Naive thymus-derived CD4-positive, alpha-beta T cell (primary cell): ENCODE results near the gene AGAP1. TPM values are rescaled to one million over a fixed set of nuclear protein-coding genes. Genes with fewer than 3 reads are reported as not detected.

Source experiments
- ATAC-seq: fragments of 150-1000 bp; cut with Tn5 transposase; 2 replicates; pipeline ENCODE4 v1.10.0; 2021; ENCODE audit warnings: mild to moderate bottlenecking, moderate library complexity
- CTCF ChIA-PET: fragments of 350-600 bp; sonication (Branson Sonifier 250); formaldehyde crosslinking; loops from one replicate; lab custom pipeline; 2021; ENCODE audit warnings: antibody characterized with exemption; lab: Charles Lee
- POLR2A ChIA-PET: fragments of 350-600 bp; sonication (Branson Sonifier 250); formaldehyde crosslinking; loops from one replicate; lab custom pipeline; 2021; ENCODE audit warnings: antibody characterized with exemption, inconsistent platforms; lab: Charles Lee
- DNase-seq, 9 donors: peaks; one replicate each; pipeline versions ENCODE4 v3.0.0 to v3.0.0-alpha.2; 2020 to 2022; ENCODE audit warnings: mixed read lengths in 1 of 9
- H3K27ac ChIP-seq: one replicate; pipeline ENCODE4 v1.7.0; 2013; ENCODE audit warnings: mild to moderate bottlenecking, low read depth, low read length, moderate library complexity
- H3K27me3 ChIP-seq, 2 donors: one replicate each; pipeline ENCODE4 v1.7.0; 2013; ENCODE audit warnings: low read length in 2 of 2, mild to moderate bottlenecking in 2 of 2, moderate library complexity in 2 of 2; ENCODE audit not compliant: control insufficient read depth in 2 of 2, insufficient read depth in 2 of 2
- H3K36me3 ChIP-seq, 3 experiments: 1 replicate in 2 of 3; 2 replicates in 1 of 3; pipeline ENCODE4 v1.7.0; 2013; ENCODE audit warnings: low read length in 3 of 3, mild to moderate bottlenecking in 3 of 3, moderate library complexity in 1 of 3; ENCODE audit not compliant: insufficient read depth in 3 of 3, control insufficient read depth in 2 of 3
- H3K4me1 ChIP-seq, 2 donors: one replicate each; pipeline ENCODE4 v1.7.0; 2013; ENCODE audit warnings: low read length in 2 of 2, mild to moderate bottlenecking in 2 of 2, moderate library complexity in 1 of 2; ENCODE audit not compliant: control insufficient read depth in 2 of 2, insufficient read depth in 2 of 2
- H3K4me3 ChIP-seq: 2 replicates; pipeline ENCODE4 v1.7.0; 2013; ENCODE audit warnings: mild to moderate bottlenecking, low read length
- H3K9me3 ChIP-seq, 3 experiments: 1 replicate in 2 of 3; 2 replicates in 1 of 3; pipeline ENCODE4 v1.7.0; 2013; ENCODE audit warnings: low read length in 3 of 3; ENCODE audit not compliant: control insufficient read depth in 2 of 3
- H3K27ac Mint-ChIP-seq, 9 donors: one replicate each; pipeline ENCODE4 v1.8.0; 2020 to 2022; ENCODE audit warnings: mixed read lengths in 9 of 9, mild to moderate bottlenecking in 8 of 9, moderate library complexity in 5 of 9, inconsistent platforms in 2 of 9
- H3K27me3 Mint-ChIP-seq, 5 donors: one replicate each; pipeline ENCODE4 v1.8.0; 2021 to 2022; ENCODE audit warnings: mixed read lengths in 5 of 5, mild to moderate bottlenecking in 1 of 5
- H3K36me3 Mint-ChIP-seq, 5 donors: one replicate each; pipeline ENCODE4 v1.8.0; 2020 to 2022; ENCODE audit warnings: mixed read lengths in 5 of 5, mild to moderate bottlenecking in 3 of 5, inconsistent platforms in 1 of 5
- H3K4me1 Mint-ChIP-seq, 7 donors: one replicate each; pipeline ENCODE4 v1.8.0; 2020 to 2022; ENCODE audit warnings: mixed read lengths in 7 of 7, mild to moderate bottlenecking in 3 of 7, inconsistent platforms in 1 of 7
- H3K4me3 Mint-ChIP-seq, 10 donors: one replicate each; pipeline ENCODE4 v1.8.0; 2020 to 2022; ENCODE audit warnings: mild to moderate bottlenecking in 10 of 10, mixed read lengths in 10 of 10, moderate library complexity in 6 of 10, inconsistent platforms in 2 of 10
- H3K9me3 Mint-ChIP-seq, 11 donors: one replicate each; pipeline ENCODE4 v1.8.0; 2020 to 2022; ENCODE audit warnings: mixed read lengths in 11 of 11, mild to moderate bottlenecking in 4 of 11, inconsistent platforms in 1 of 11, moderate library complexity in 1 of 11
- intact Hi-C, 2 donors: fragments of 100-400 bp; cut with micrococcal nuclease; formaldehyde crosslinking; loops; one replicate each; pipeline ENCODE4 v1.15.1; 2023
- polyA plus RNA-seq, 2 donors: library from polyadenylated mRNA; unstranded; fragments of 300-500 nt; fragmentation: Illumina TruSeq; gene quantifications; one replicate each; pipeline ENCODE4 v1.2.3, GENCODE V29; 2021
- total RNA-seq, 6 experiments: library from RNA in 5 of 6; stranded (reverse) in 5 of 6; gene quantifications; 1 replicate in 5 of 6; 2 replicates in 1 of 6; pipeline ENCODE4 v1.2.3 and lab custom pipeline; 2021 to 2026

Gene AGAP1
- total and polyA plus RNA-seq, 7 experiments from 2014 or later, result 0.35 to 9.6 (median 0.85) TPM; not detected in 2

DNA sequence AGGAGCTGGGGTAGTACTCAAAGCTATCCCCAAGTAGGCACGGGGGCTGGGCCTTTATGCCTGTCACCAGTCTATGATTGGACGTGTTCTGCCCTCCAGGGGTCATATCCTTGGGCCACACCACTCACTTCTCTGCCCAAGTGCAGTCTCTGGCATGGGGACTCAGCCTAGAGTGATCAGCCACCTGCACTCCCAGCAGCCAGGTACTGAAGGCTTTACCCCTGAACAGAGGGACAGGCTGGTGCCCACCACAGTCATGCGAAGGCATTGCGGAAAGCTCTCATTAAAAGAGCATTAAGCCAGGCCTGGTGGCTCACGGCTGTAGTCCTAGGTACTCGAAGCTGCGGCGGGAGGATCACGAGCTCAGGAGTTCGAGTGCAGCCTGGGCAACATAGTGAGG is 199.4 kb downstream of the AGAP1 start:
- peaks cover 0 to 29% (median 0%) of the 10 kb centered on the region in 5 donors for H3K27me3 Mint-ChIP-seq
- no peaks in the 10 kb centered on the region for H3K36me3 ChIP-seq
- H3K36me3 Mint-ChIP-seq, result no peaks in the 10 kb centered on the region
- no peaks in the 10 kb centered on the region for H3K9me3 Mint-ChIP-seq
- no peaks in the 10 kb centered on the region for H3K4me1 ChIP-seq
- no peak overlapping the region for H3K27ac ChIP-seq
- peaks cover 0 to 1% (median 0%) of the 10 kb centered on the region in 7 donors for H3K4me1 Mint-ChIP-seq
- intact Hi-C loops, result no loop called here
- POLR2A ChIA-PET, result interaction anchor here (0.6 kb wide), 1 partner anchor 53 kb away, joined by 3 read pairs; no protein-coding TSS in a partner anchor
- DNase-seq, result no peak
- no peaks in the 10 kb centered on the region for H3K27me3 ChIP-seq
- H3K9me3 ChIP-seq, result no peaks in the 10 kb centered on the region
- ATAC-seq, result no peak
- no peak overlapping the region for H3K4me3 ChIP-seq
- no peak overlapping the region for H3K4me3 Mint-ChIP-seq
- CTCF ChIA-PET, result no interaction called here
- H3K27ac Mint-ChIP-seq, result no peak overlapping the region

DNA sequence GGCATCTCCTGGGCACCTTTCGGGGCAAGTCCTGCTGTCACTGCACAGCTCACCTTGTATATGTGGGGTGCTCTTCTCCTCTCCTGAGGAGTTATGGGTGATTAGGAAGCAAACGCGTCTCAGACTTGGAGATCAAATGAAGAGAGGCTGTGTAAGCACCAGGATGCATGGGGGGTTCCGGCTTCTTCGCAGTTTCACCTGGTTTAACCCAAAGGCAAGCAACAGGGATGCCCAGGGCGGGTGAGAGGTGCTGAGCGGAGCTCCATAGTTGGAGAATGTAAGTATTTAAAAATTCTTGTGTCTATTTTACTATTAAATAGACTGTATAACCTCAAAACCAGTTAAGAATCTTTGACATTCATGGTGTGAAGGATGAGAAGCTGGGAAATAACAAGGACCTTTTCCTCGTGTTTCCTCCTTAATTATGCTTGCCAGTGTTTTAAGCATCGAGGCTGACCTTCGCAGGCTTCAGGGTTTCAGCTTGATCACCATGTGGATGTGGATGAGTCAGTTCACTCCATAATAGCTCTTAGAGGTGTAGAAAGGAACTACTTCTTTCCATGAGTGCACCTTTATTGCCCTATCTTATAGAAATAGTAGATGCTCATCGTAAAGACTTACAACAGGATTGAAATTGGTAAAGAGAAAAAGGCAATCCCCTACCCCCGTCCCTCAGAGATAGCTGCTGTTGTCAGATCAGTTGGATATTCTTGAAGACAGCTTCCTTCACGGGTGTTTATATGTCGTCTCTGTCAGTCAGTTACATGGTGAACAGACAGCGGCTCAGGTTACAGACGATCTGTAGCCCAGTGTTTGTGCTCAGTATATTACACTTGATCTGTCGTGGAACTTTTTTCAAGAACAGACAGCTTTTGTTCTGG is 201.1 kb downstream of the AGAP1 start:
- Histone ChIP-seq H3K9me3 (no peaks in the 10 kb centered on the region), H3K36me3 (no peaks in the 10 kb centered on the region), H3K27ac (no peak overlapping the region), H3K27me3 (no peaks in the 10 kb centered on the region), H3K4me1 (no peaks in the 10 kb centered on the region), H3K4me3 (no peak overlapping the region)
- Mint-ChIP-seq H3K4me3 (no peak overlapping the region), H3K4me1 (peaks cover 0 to 3% (median 0%) of the 10 kb centered on the region in 7 donors), H3K36me3 (no peaks in the 10 kb centered on the region), H3K9me3 (no peaks in the 10 kb centered on the region), H3K27me3 (peaks cover 0 to 26% (median 0%) of the 10 kb centered on the region in 5 donors), H3K27ac (no peak overlapping the region)
- CTCF ChIA-PET, result no interaction called here
- ATAC-seq (no peak), DNase-seq (no peak)
- intact Hi-C loops, result no loop called here
- POLR2A ChIA-PET, result no interaction called here

- POLR2A ChIA-PET, result no interaction called here
These were observed 201.7 kb downstream of the AGAP1 start for GRCh38 chr2:235695602-235695895.

DNA sequence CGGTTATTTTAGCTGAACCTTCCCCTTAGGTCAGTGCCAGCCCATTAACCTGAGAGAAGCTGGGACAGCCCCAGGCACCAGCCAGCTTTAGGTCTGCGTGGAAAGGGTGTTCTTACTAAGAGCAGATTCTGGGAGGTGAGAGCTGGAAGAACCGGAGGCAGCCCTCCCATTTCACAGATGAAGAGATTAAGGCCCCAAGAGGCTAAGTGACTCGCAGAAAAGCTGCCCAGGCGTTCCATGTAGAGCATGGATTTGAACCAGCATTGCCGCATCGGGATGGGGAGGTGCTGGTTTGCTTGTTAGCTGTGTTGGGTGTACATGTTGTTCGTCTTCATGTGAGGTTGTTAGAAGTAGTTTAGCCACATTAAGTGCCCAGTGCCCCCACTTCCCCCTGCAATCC is 203.2 kb downstream of the AGAP1 start:
- no peak overlapping the region for H3K4me3 Mint-ChIP-seq
- DNase-seq, result no peak
- Histone ChIP-seq H3K4me3 (no peak overlapping the region), H3K27me3 (no peaks in the 10 kb centered on the region), H3K36me3 (no peaks in the 10 kb centered on the region), H3K27ac (no peak overlapping the region), H3K4me1 (no peaks in the 10 kb centered on the region), H3K9me3 (no peaks in the 10 kb centered on the region)
- H3K27me3 Mint-ChIP-seq, result peaks cover 0 to 15% (median 2%) of the 10 kb centered on the region in 5 donors
- no peaks in the 10 kb centered on the region for H3K9me3 Mint-ChIP-seq
- no peaks in the 10 kb centered on the region for H3K36me3 Mint-ChIP-seq
- ATAC-seq, result no peak
- no peak overlapping the region for H3K27ac Mint-ChIP-seq
- ChIA-PET POLR2A (no interaction called here), CTCF (no interaction called here)
- intact Hi-C loops, result no loop called here
- peaks cover 0 to 3% (median 0%) of the 10 kb centered on the region in 7 donors for H3K4me1 Mint-ChIP-seq

More at GRCh38 chr2:235695602-235695895, 201.7 kb downstream of the AGAP1 start:
- Mint-ChIP-seq H3K27ac (no peak overlapping the region), H3K4me3 (no peak overlapping the region), H3K9me3 (no peaks in the 10 kb centered on the region), H3K4me1 (peaks cover 0 to 3% (median 0%) of the 10 kb centered on the region in 7 donors), H3K27me3 (peaks cover 0 to 25% (median 0%) of the 10 kb centered on the region in 5 donors), H3K36me3 (no peaks in the 10 kb centered on the region)
- DNase-seq (no peak), ATAC-seq (no peak)
- no peaks in the 10 kb centered on the region for H3K4me1 ChIP-seq
- H3K27ac ChIP-seq, result no peak overlapping the region
- H3K4me3 ChIP-seq, result no peak overlapping the region
- H3K36me3 ChIP-seq, result no peaks in the 10 kb centered on the region
- intact Hi-C loops, result no loop called here
- no peaks in the 10 kb centered on the region for H3K9me3 ChIP-seq
- no peaks in the 10 kb centered on the region for H3K27me3 ChIP-seq
- CTCF ChIA-PET, result no interaction called here

- CTCF ChIA-PET, result no interaction called here
These were observed 204.2 kb downstream of the AGAP1 start for GRCh38 chr2:235698028-235698427.

DNA sequence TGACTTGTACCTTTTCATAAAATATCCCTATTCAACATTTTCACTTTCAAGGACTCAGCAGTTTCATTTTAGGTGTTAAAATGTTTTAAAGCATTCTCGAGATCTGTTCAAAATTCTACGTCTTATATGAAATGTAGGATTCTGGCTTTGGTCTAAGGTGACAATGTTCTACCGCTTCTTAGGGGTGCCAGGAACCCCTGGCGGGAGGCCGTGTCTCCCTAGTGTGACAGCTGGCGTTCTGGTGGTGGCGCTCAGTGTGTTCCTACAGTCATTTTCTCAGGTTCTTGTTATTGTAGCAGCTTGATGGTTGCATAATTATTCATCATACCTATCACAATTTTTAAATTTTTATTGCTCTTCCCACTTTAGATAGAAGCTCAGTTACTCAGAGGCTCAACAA is 204.6 kb downstream of the AGAP1 start:
- Mint-ChIP-seq H3K27me3 (peaks cover 0 to 8% (median 4%) of the 10 kb centered on the region in 5 donors), H3K4me3 (no peak overlapping the region), H3K36me3 (no peaks in the 10 kb centered on the region), H3K4me1 (peaks cover 0 to 1% (median 0%) of the 10 kb centered on the region in 7 donors), H3K9me3 (no peaks in the 10 kb centered on the region), H3K27ac (no peak overlapping the region)
- no peaks in the 10 kb centered on the region for H3K36me3 ChIP-seq
- POLR2A ChIA-PET, result no interaction called here
- H3K27ac ChIP-seq, result no peak overlapping the region
- CTCF ChIA-PET, result no interaction called here
- DNase-seq (no peak), ATAC-seq (no peak)
- intact Hi-C loops, result no loop called here
- no peaks in the 10 kb centered on the region for H3K9me3 ChIP-seq
- H3K4me1 ChIP-seq, result no peaks in the 10 kb centered on the region
- no peak overlapping the region for H3K4me3 ChIP-seq
- H3K27me3 ChIP-seq, result no peaks in the 10 kb centered on the region

More at GRCh38 chr2:235698028-235698427, 204.2 kb downstream of the AGAP1 start:
- Histone ChIP-seq H3K27ac (no peak overlapping the region), H3K9me3 (no peaks in the 10 kb centered on the region), H3K4me1 (no peaks in the 10 kb centered on the region), H3K27me3 (no peaks in the 10 kb centered on the region), H3K4me3 (no peak overlapping the region), H3K36me3 (no peaks in the 10 kb centered on the region)
- H3K4me1 Mint-ChIP-seq, result peaks cover 0 to 1% (median 0%) of the 10 kb centered on the region in 7 donors
- no peaks in the 10 kb centered on the region for H3K36me3 Mint-ChIP-seq
- no peak overlapping the region for H3K4me3 Mint-ChIP-seq
- ATAC-seq, result no peak
- H3K27ac Mint-ChIP-seq, result no peak overlapping the region
- intact Hi-C loops, result no loop called here
- H3K9me3 Mint-ChIP-seq, result no peaks in the 10 kb centered on the region
- POLR2A ChIA-PET, result no interaction called here
- H3K27me3 Mint-ChIP-seq, result peaks cover 0 to 8% (median 5%) of the 10 kb centered on the region in 5 donors
- no peak for DNase-seq

DNA sequence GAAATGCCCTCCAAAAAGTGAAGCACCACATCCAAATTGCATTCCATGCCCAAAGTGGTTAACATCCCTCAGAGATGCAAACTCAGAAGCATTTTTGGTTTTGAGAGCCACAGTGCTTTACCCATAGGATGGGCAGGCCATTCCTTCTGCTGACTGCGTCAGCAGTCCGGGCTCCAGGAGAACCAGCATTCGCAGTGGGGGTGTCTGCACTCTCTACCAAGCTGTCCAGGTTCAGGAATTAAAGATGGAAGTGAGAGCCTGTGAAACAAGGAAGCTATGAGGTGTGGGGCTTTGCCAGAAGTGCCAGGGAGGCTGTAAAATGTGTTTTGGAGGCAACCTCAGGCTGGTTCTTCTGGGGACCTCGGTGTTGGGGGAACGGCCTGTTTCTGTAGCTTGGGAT is 205.7 kb downstream of the AGAP1 start:
- Histone ChIP-seq H3K9me3 (no peaks in the 10 kb centered on the region), H3K4me1 (no peaks in the 10 kb centered on the region), H3K4me3 (no peak overlapping the region), H3K36me3 (no peaks in the 10 kb centered on the region), H3K27me3 (no peaks in the 10 kb centered on the region), H3K27ac (no peak overlapping the region)
- H3K27me3 Mint-ChIP-seq, result peaks cover 0 to 8% (median 4%) of the 10 kb centered on the region in 5 donors
- CTCF ChIA-PET, result no interaction called here
- intact Hi-C loops, result no loop called here
- no peaks in the 10 kb centered on the region for H3K36me3 Mint-ChIP-seq
- H3K4me3 Mint-ChIP-seq, result no peak overlapping the region
- POLR2A ChIA-PET, result no interaction called here
- no peak overlapping the region for H3K27ac Mint-ChIP-seq
- no peak for DNase-seq
- peaks cover 0 to 1% (median 0%) of the 10 kb centered on the region in 7 donors for H3K4me1 Mint-ChIP-seq
- ATAC-seq, result no peak
- no peaks in the 10 kb centered on the region for H3K9me3 Mint-ChIP-seq
